ENCODE measurements around the gene SOCS6. TPM values are rescaled to one million over a fixed set of nuclear protein-coding genes. Genes with fewer than 3 reads are reported as not detected.

The SOCS6 gene
- total RNA-seq, 1 experiment from 2014 or later = 15.5 TPM

GRCh38 chr18:70334264-70334663 lies 45.4 kb downstream of the SOCS6 start:
- CTCF ChIA-PET = no interaction called here
- BruUV-seq (replicated peaks) = no TSS peak
- no peak overlapping the region for H3K27ac ChIP-seq (ENCODE audit: low read depth, low read length, poor library complexity, severe bottlenecking)

GRCh38 chr18:70334728-70335329 lies 46.0 kb downstream of the SOCS6 start:
- no peak for DNase-seq (ENCODE audit: low spot score)
- no peak overlapping the region for H3K27ac ChIP-seq (ENCODE audit: low read depth, low read length, poor library complexity, severe bottlenecking)
- ChIA-PET CTCF (no interaction called here), POLR2A (ENCODE audit: low non-redundant PET) (no interaction called here)
- no peaks in the 10 kb centered on the region for H3K36me3 ChIP-seq (ENCODE audit: insufficient read depth, low read length, poor library complexity, severe bottlenecking)
- H3K9me3 ChIP-seq (ENCODE audit: low read depth, low read length, poor library complexity, severe bottlenecking) = peaks cover 7% of the 10 kb centered on the region
- intact Hi-C loops (cut with micrococcal nuclease; ENCODE audit: unreplicated experiment) = no loop called here
- H3K4me3 ChIP-seq (ENCODE audit: low read depth, low read length, poor library complexity, severe bottlenecking) = no peak overlapping the region
- peaks cover 8% of the 10 kb centered on the region for H3K4me1 ChIP-seq (ENCODE audit: insufficient read depth, low read length, poor library complexity, severe bottlenecking)
- H3K27me3 ChIP-seq (replicated peaks; ENCODE audit: insufficient read depth, low read depth, low read length, poor library complexity) = no peaks in the 10 kb centered on the region
- no peak for TF ChIP-seq EZH2 (IDR thresholded peaks at IDR 0.05; ENCODE audit: borderline replicate concordance, low read depth, low read length, poor library complexity, severe bottlenecking)
- TF ChIP-seq, protein P1, sequence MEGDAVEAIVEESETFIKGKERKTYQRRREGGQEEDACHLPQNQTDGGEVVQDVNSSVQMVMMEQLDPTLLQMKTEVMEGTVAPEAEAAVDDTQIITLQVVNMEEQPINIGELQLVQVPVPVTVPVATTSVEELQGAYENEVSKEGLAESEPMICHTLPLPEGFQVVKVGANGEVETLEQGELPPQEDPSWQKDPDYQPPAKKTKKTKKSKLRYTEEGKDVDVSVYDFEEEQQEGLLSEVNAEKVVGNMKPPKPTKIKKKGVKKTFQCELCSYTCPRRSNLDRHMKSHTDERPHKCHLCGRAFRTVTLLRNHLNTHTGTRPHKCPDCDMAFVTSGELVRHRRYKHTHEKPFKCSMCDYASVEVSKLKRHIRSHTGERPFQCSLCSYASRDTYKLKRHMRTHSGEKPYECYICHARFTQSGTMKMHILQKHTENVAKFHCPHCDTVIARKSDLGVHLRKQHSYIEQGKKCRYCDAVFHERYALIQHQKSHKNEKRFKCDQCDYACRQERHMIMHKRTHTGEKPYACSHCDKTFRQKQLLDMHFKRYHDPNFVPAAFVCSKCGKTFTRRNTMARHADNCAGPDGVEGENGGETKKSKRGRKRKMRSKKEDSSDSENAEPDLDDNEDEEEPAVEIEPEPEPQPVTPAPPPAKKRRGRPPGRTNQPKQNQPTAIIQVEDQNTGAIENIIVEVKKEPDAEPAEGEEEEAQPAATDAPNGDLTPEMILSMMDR (conservative IDR thresholded peaks at IDR 0.05; ENCODE audit: low read depth, low read length) = no peak
- BruUV-seq (replicated peaks) = no TSS peak

More at GRCh38 chr18:70334264-70334663, 45.4 kb downstream of the SOCS6 start:
- Histone ChIP-seq H3K4me1 (ENCODE audit: insufficient read depth, low read length, poor library complexity, severe bottlenecking) (peaks cover 8% of the 10 kb centered on the region), H3K36me3 (ENCODE audit: insufficient read depth, low read length, poor library complexity, severe bottlenecking) (no peaks in the 10 kb centered on the region), H3K4me3 (ENCODE audit: low read depth, low read length, poor library complexity, severe bottlenecking) (no peak overlapping the region), H3K27me3 (replicated peaks; ENCODE audit: insufficient read depth, low read depth, low read length, poor library complexity) (no peaks in the 10 kb centered on the region), H3K9me3 (ENCODE audit: low read depth, low read length, poor library complexity, severe bottlenecking) (peaks cover 7% of the 10 kb centered on the region)
- TF ChIP-seq, protein P1 (conservative IDR thresholded peaks at IDR 0.05; ENCODE audit: low read depth, low read length) = no peak
- no peak for TF ChIP-seq EZH2 (IDR thresholded peaks at IDR 0.05; ENCODE audit: borderline replicate concordance, low read depth, low read length, poor library complexity, severe bottlenecking)
- POLR2A ChIA-PET (ENCODE audit: low non-redundant PET) = no interaction called here
- intact Hi-C loops (cut with micrococcal nuclease; ENCODE audit: unreplicated experiment) = no loop called here
- DNase-seq (ENCODE audit: low spot score) = no peak

DNA sequence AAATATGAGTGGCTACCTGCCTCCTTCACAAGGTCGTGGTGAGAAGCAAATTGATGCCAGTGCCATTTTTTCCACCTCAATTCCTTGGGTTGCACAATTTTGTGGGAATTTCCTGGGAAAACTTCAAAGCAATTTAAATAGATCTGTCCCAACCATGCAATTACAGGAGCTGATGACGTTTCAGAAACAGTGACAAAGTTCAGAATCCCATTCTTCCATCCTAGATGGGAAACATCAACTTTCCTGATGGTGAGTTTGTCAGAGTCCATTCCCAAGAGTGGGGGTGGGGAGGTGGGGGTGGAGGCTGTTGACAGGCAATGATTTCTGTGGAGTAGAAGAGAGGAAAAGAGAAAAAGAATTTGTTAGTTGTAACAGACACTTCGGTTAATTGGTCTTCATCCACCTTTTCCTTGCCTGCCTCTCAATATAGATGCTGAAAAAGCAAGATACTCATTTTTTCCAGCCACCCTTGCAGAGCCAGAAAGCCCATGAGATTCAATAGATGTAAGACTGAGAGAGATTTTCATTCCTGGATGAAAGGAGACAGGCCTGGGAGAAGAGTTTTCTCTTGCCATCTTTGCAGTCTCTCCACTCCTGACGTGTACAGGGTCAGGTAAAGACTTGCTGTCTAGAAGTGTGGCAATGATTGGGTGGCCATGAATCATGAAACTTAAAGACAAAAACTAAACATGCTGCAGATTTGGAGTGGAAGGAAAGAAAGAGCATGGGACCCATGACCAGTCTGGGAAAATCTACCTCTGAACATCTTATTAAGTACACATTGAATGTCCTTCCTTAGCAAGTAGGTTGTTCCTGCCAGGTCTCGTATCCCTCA lies 47.3 kb downstream of the SOCS6 start:
- ChIA-PET POLR2A (ENCODE audit: low non-redundant PET) (no interaction called here), CTCF (no interaction called here)
- Histone ChIP-seq H3K27ac (ENCODE audit: low read depth, low read length, poor library complexity, severe bottlenecking) (no peak overlapping the region), H3K36me3 (ENCODE audit: insufficient read depth, low read length, poor library complexity, severe bottlenecking) (no peaks in the 10 kb centered on the region), H3K4me1 (ENCODE audit: insufficient read depth, low read length, poor library complexity, severe bottlenecking) (peaks cover 8% of the 10 kb centered on the region), H3K4me3 (ENCODE audit: low read depth, low read length, poor library complexity, severe bottlenecking) (no peak overlapping the region), H3K9me3 (ENCODE audit: low read depth, low read length, poor library complexity, severe bottlenecking) (peaks cover 7% of the 10 kb centered on the region), H3K27me3 (replicated peaks; ENCODE audit: insufficient read depth, low read depth, low read length, poor library complexity) (no peaks in the 10 kb centered on the region)
- no peak for DNase-seq (ENCODE audit: low spot score)
- TF ChIP-seq EZH2 (IDR thresholded peaks at IDR 0.05; ENCODE audit: borderline replicate concordance, low read depth, low read length, poor library complexity, severe bottlenecking) = no peak
- TF ChIP-seq, protein P1 (conservative IDR thresholded peaks at IDR 0.05; ENCODE audit: low read depth, low read length) = no peak
- no TSS peak for BruUV-seq (replicated peaks)
- intact Hi-C loops (cut with micrococcal nuclease; ENCODE audit: unreplicated experiment) = no loop called here
